Naive thymus-derived CD4-positive, alpha-beta T cell (primary cell): ENCODE results near the gene CCDC12. TPM values are rescaled to one million over a fixed set of nuclear protein-coding genes. Genes with fewer than 3 reads are reported as not detected.

ENCODE experiments used
- ATAC-seq: fragments of 150-1000 bp; cut with Tn5 transposase; 2 replicates; pipeline ENCODE4 v1.10.0; 2021; ENCODE audit warnings: mild to moderate bottlenecking, moderate library complexity
- CTCF ChIA-PET: fragments of 350-600 bp; sonication (Branson Sonifier 250); formaldehyde crosslinking; loops from one replicate; lab custom pipeline; 2021; ENCODE audit warnings: antibody characterized with exemption; lab: Charles Lee
- POLR2A ChIA-PET: fragments of 350-600 bp; sonication (Branson Sonifier 250); formaldehyde crosslinking; loops from one replicate; lab custom pipeline; 2021; ENCODE audit warnings: antibody characterized with exemption, inconsistent platforms; lab: Charles Lee
- DNase-seq, 9 donors: peaks; one replicate each; pipeline versions ENCODE4 v3.0.0 to v3.0.0-alpha.2; 2020 to 2022; ENCODE audit warnings: mixed read lengths in 1 of 9
- H3K27ac ChIP-seq: one replicate; pipeline ENCODE4 v1.7.0; 2013; ENCODE audit warnings: mild to moderate bottlenecking, low read depth, low read length, moderate library complexity
- H3K27me3 ChIP-seq, 2 donors: one replicate each; pipeline ENCODE4 v1.7.0; 2013; ENCODE audit warnings: low read length in 2 of 2, mild to moderate bottlenecking in 2 of 2, moderate library complexity in 2 of 2; ENCODE audit not compliant: control insufficient read depth in 2 of 2, insufficient read depth in 2 of 2
- H3K36me3 ChIP-seq, 3 experiments: 1 replicate in 2 of 3; 2 replicates in 1 of 3; pipeline ENCODE4 v1.7.0; 2013; ENCODE audit warnings: low read length in 3 of 3, mild to moderate bottlenecking in 3 of 3, moderate library complexity in 1 of 3; ENCODE audit not compliant: insufficient read depth in 3 of 3, control insufficient read depth in 2 of 3
- H3K4me1 ChIP-seq, 2 donors: one replicate each; pipeline ENCODE4 v1.7.0; 2013; ENCODE audit warnings: low read length in 2 of 2, mild to moderate bottlenecking in 2 of 2, moderate library complexity in 1 of 2; ENCODE audit not compliant: control insufficient read depth in 2 of 2, insufficient read depth in 2 of 2
- H3K4me3 ChIP-seq: 2 replicates; pipeline ENCODE4 v1.7.0; 2013; ENCODE audit warnings: mild to moderate bottlenecking, low read length
- H3K9me3 ChIP-seq, 3 experiments: 1 replicate in 2 of 3; 2 replicates in 1 of 3; pipeline ENCODE4 v1.7.0; 2013; ENCODE audit warnings: low read length in 3 of 3; ENCODE audit not compliant: control insufficient read depth in 2 of 3
- H3K27ac Mint-ChIP-seq, 9 donors: one replicate each; pipeline ENCODE4 v1.8.0; 2020 to 2022; ENCODE audit warnings: mixed read lengths in 9 of 9, mild to moderate bottlenecking in 8 of 9, moderate library complexity in 5 of 9, inconsistent platforms in 2 of 9
- H3K27me3 Mint-ChIP-seq, 5 donors: one replicate each; pipeline ENCODE4 v1.8.0; 2021 to 2022; ENCODE audit warnings: mixed read lengths in 5 of 5, mild to moderate bottlenecking in 1 of 5
- H3K36me3 Mint-ChIP-seq, 5 donors: one replicate each; pipeline ENCODE4 v1.8.0; 2020 to 2022; ENCODE audit warnings: mixed read lengths in 5 of 5, mild to moderate bottlenecking in 3 of 5, inconsistent platforms in 1 of 5
- H3K4me1 Mint-ChIP-seq, 7 donors: one replicate each; pipeline ENCODE4 v1.8.0; 2020 to 2022; ENCODE audit warnings: mixed read lengths in 7 of 7, mild to moderate bottlenecking in 3 of 7, inconsistent platforms in 1 of 7
- H3K4me3 Mint-ChIP-seq, 10 donors: one replicate each; pipeline ENCODE4 v1.8.0; 2020 to 2022; ENCODE audit warnings: mild to moderate bottlenecking in 10 of 10, mixed read lengths in 10 of 10, moderate library complexity in 6 of 10, inconsistent platforms in 2 of 10
- H3K9me3 Mint-ChIP-seq, 11 donors: one replicate each; pipeline ENCODE4 v1.8.0; 2020 to 2022; ENCODE audit warnings: mixed read lengths in 11 of 11, mild to moderate bottlenecking in 4 of 11, inconsistent platforms in 1 of 11, moderate library complexity in 1 of 11
- intact Hi-C, 2 donors: fragments of 100-400 bp; cut with micrococcal nuclease; formaldehyde crosslinking; loops; one replicate each; pipeline ENCODE4 v1.15.1; 2023
- polyA plus RNA-seq, 2 donors: library from polyadenylated mRNA; unstranded; fragments of 300-500 nt; fragmentation: Illumina TruSeq; gene quantifications; one replicate each; pipeline ENCODE4 v1.2.3, GENCODE V29; 2021
- total RNA-seq, 6 experiments: library from RNA in 5 of 6; stranded (reverse) in 5 of 6; gene quantifications; 1 replicate in 5 of 6; 2 replicates in 1 of 6; pipeline ENCODE4 v1.2.3 and lab custom pipeline; 2021 to 2026

Gene CCDC12
- total and polyA plus RNA-seq, 7 experiments from 2014 or later, result 51.6 to 115 (median 60.2) TPM

DNA sequence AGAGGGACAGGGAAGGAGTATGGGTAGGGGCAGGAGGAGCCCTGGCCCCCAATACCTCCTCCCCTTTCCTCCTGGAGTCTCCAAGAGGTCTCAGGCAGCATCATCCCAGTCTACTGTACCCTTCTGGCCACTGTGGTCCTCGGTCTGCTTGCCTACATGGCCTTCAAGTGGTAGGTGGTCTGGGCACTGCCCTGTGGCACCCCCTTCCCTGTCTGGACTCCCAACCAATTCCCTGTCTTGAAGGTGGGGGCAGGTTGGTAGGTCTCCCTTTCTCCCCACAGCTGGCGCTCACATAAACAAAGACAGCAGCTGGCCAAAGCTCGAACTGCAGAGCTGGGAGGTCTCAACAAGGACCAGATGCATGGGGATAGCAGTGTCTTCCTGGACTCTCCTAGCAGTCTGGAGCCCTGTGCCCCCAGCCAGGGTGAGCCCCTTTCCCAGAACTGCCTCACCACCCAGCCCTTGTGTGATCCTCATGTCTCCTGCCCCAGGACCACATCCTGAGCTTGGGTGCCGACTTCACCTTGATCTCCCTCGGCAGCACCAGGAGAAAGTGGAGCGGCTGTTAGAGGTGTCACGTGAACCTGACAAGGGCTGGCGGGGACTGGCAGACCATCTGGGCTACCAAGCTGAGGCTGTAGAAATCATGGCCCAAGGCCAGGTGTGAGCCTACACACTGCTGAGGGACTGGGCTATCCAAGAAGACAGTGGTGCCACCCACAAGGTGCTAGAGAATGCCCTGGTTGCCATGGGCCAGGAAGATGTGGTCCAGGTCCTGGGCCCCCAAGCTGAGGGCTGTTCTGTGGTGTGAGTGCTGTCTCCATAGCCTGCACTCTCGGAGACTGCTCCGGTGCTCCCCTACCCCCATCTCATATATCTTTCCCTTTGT, 36.0 kb upstream of the CCDC12 start:
- H3K4me3 Mint-ChIP-seq, result no peak overlapping the region
- peaks cover 13 to 43% (median 16%) of the 10 kb centered on the region in 7 donors for H3K4me1 Mint-ChIP-seq
- H3K9me3 ChIP-seq, result no peaks in the 10 kb centered on the region
- POLR2A ChIA-PET, result interaction anchor here (1.2 kb wide), 1 partner anchor 8 kb away, joined by 3 read pairs; no protein-coding TSS in a partner anchor
- H3K27me3 Mint-ChIP-seq, result no peaks in the 10 kb centered on the region
- no peaks in the 10 kb centered on the region for H3K27me3 ChIP-seq
- ATAC-seq (no peak), DNase-seq (no peak)
- no peak overlapping the region for H3K4me3 ChIP-seq
- H3K9me3 Mint-ChIP-seq, result peaks cover 0 to 1% (median 0%) of the 10 kb centered on the region in 11 donors
- peaks cover 6 to 12% of the 10 kb centered on the region in 2 donors for H3K4me1 ChIP-seq
- peak overlapping the region in 7 of 9 donors; percentile 16 to 80 (median 75) for H3K27ac Mint-ChIP-seq
- H3K36me3 Mint-ChIP-seq, result peaks cover 0 to 18% (median 7%) of the 10 kb centered on the region in 5 donors
- CTCF ChIA-PET, result no interaction called here
- no peak overlapping the region for H3K27ac ChIP-seq
- intact Hi-C loops, result no loop called here
- peaks cover 3 to 23% (median 5%) of the 10 kb centered on the region in 3 experiments for H3K36me3 ChIP-seq

DNA sequence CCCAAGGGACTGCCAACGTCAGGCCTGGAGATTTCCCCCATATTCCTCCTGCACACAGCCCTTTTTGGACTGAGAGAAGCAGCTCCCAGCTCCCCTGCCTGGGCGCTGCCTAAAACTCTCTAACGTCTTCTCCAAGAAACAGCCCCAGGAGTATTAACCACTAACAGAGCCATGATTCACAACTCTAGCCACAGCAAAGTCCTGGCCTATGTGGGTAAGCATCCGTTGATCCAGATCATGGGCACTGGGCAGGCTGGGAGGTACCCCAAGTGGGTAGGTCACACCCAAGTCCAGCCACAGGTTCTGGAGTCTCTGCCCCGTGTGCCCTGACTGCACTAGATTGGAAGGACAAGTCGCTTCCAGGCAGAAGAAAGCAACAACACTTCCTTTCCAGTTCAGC, 34.8 kb upstream of the CCDC12 start:
- intact Hi-C loops, result no loop called here
- peaks cover 5 to 31% (median 9%) of the 10 kb centered on the region in 7 donors for H3K4me1 Mint-ChIP-seq

DNA sequence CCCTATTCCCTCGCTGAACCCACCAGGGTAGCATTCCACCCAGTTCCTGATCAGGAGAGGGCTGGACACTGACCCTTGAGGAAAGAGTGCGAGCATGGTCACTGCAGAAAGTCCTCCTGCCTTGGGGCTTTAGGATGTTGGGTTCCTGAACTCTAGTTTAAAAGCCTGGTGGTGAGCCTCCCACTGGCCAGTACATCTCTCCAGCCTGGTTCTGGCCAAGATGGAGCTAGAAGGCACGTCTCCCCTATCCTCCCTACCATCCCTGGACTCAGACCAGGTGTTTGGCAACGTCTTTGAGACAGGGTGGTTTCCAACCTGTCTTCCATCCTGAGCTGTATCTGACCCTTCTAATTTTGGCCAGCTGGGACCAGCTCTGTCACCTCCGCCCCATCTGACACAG, 34.4 kb upstream of the CCDC12 start:
- Histone ChIP-seq H3K4me1 (peaks cover 0 to under 1% of the 10 kb centered on the region in 2 donors), H3K4me3 (no peak overlapping the region), H3K27me3 (no peaks in the 10 kb centered on the region), H3K36me3 (peaks cover 0 to 21% (median 11%) of the 10 kb centered on the region in 3 experiments), H3K27ac (peak overlapping the region; percentile 10), H3K9me3 (no peaks in the 10 kb centered on the region)
- peak overlapping the region in 9 of 10 donors; percentile 18 to 82 (median 64) for H3K4me3 Mint-ChIP-seq
- no peaks in the 10 kb centered on the region for H3K27me3 Mint-ChIP-seq
- ChIA-PET CTCF (no interaction called here), POLR2A (interaction anchor here (0.6 to 3.1 kb wide), 3 partner anchors 12 to 72 kb away, joined by 3 to 17 read pairs (median 3); partner anchors contain the start of gene NBEAL2)
- intact Hi-C loops, result no loop called here
- H3K4me1 Mint-ChIP-seq, result peaks cover 5 to 28% (median 9%) of the 10 kb centered on the region in 7 donors
- peaks cover 0 to 1% (median 0%) of the 10 kb centered on the region in 11 donors for H3K9me3 Mint-ChIP-seq
- peak overlapping the region; percentile 39 to 92 (median 76) for H3K27ac Mint-ChIP-seq
- H3K36me3 Mint-ChIP-seq, result peaks cover 0 to 9% (median 7%) of the 10 kb centered on the region in 5 donors
- DNase-seq (no peak), ATAC-seq (no peak)

More for the DNA sequence above, 34.8 kb upstream of the CCDC12 start:
- Mint-ChIP-seq H3K27me3 (no peaks in the 10 kb centered on the region), H3K4me3 (peak overlapping the region in 4 of 10 donors; percentile 10 to 82 (median 20)), H3K27ac (peak overlapping the region; percentile 30 to 92 (median 74)), H3K36me3 (peaks cover 0 to 9% (median 9%) of the 10 kb centered on the region in 5 donors), H3K9me3 (peaks cover 0 to 1% (median 0%) of the 10 kb centered on the region in 11 donors)
- H3K27ac ChIP-seq, result peak overlapping the region; percentile 10
- peaks cover 0 to 3% of the 10 kb centered on the region in 2 donors for H3K4me1 ChIP-seq
- H3K27me3 ChIP-seq, result no peaks in the 10 kb centered on the region
- no peak for DNase-seq
- ATAC-seq, result no peak
- H3K9me3 ChIP-seq, result no peaks in the 10 kb centered on the region
- H3K4me3 ChIP-seq, result no peak overlapping the region
- CTCF ChIA-PET, result no interaction called here
- POLR2A ChIA-PET, result interaction anchor here (0.6 to 3.1 kb wide), 4 partner anchors 9 to 72 kb away, joined by 3 to 17 read pairs (median 3); partner anchors contain the start of gene NBEAL2
- H3K36me3 ChIP-seq, result peaks cover 0 to 21% (median 6%) of the 10 kb centered on the region in 3 experiments

DNA sequence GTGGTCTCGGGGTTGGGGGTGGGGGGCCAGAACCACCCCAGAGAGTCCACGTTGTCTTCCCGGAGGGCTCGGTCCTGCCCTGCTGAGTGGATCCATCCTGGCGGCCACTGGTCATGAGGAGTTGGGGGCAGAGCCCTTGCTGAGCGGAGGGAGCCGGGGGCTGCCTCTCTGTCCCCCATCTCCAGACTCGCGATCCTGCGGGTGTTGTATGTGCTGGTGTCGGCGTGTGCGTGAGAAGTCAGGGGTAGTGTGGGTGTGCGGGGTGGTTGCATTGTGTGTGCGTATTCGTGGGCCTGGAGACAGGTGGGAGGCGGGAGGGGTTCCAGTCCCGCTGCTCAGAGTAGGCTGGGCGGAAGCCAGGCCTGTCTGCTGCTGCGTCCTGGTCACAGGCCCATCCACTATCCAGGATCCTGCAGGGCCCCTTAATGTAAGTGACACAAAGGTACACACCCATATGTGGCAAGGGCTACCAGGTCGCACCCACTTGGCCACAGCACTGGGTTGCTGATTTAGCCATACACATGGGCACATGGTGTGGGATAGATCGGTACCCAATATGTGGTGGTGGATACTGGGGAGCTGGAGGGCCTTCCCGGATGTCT, 33.7 kb upstream of the CCDC12 start:
- no peak overlapping the region for H3K4me3 ChIP-seq
- intact Hi-C loops, result no loop called here
- peaks cover 0 to 11% (median 6%) of the 10 kb centered on the region in 5 donors for H3K36me3 Mint-ChIP-seq

DNA sequence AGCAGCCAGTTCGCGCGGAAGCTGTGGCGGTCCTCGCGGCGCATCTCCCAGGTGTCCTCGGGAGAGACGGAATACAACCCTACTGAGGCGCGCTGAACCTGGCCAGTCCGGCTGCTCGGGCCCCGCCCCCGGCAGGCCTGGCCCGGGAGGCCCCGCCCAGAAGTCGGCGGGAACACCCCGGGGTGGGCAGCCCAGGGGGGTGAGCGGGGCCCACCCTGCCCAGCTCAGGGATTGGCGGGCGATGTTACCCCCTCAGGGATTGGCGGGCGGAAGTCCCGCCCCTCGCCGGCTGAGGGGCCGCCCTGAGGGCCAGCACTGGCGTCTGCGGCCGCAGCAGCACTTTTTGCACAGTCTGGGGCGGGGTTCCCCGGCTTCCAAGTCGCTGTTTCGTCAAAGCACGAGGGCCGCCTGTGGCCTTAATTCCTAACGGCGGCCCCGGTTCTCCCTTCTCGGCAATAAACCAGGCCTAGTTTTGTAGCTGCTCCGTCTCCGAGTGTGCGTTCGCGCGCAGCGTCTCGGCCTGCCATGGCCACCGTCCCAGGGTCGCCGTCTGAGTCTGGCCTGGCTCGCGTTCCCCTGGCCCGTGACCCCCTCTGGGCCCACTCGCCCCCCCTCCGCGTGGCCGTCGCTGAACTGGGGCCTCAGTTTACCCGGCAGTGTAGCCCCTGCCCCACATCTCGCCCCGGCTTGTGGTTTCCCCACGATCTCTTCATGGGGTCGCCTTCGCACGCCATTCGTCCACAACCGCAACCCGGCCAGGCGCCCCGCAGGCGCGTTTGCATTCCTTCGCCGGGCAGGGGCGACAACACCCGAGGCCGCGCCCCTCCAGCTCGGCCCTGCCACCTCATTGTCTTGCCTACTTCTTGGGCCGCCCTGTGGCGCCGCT, 32.9 kb upstream of the CCDC12 start:
- Histone ChIP-seq H3K4me3 (peak overlapping the region; percentile 46), H3K27me3 (no peaks in the 10 kb centered on the region), H3K9me3 (no peaks in the 10 kb centered on the region), H3K36me3 (peaks cover 0 to 35% (median 15%) of the 10 kb centered on the region in 3 experiments), H3K4me1 (no peaks in the 10 kb centered on the region), H3K27ac (peak overlapping the region; percentile 73)
- H3K4me3 Mint-ChIP-seq, result peak overlapping the region in 9 of 10 donors; percentile 64 to 86 (median 77)
- CTCF ChIA-PET, result no interaction called here
- DNase-seq (peak; percentile 51 to 75 (median 68)), ATAC-seq (peak; percentile 93)
- peaks cover 0 to 11% (median 6%) of the 10 kb centered on the region in 5 donors for H3K36me3 Mint-ChIP-seq
- H3K27ac Mint-ChIP-seq, result peak overlapping the region in 6 of 9 donors; percentile 40 to 83 (median 76)
- POLR2A ChIA-PET, result interaction anchor here (1.0 to 3.1 kb wide), 2 partner anchors 11 to 30 kb away, joined by 4 to 17 read pairs; partner anchors contain the start of gene NBEAL2
- H3K27me3 Mint-ChIP-seq, result no peaks in the 10 kb centered on the region
- peaks cover 0 to 1% (median 0%) of the 10 kb centered on the region in 11 donors for H3K9me3 Mint-ChIP-seq
- peaks cover 5 to 23% (median 7%) of the 10 kb centered on the region in 7 donors for H3K4me1 Mint-ChIP-seq
- intact Hi-C loops, result loop anchor here (1.0 kb wide), 3 partner anchors 22 to 504 kb away; partner anchors contain the start of genes ELP6 (in 1 of the 2) and NBEAL2 (in 1 of the 2)

More for the DNA sequence above, 33.7 kb upstream of the CCDC12 start:
- Mint-ChIP-seq H3K4me1 (peaks cover 5 to 25% (median 7%) of the 10 kb centered on the region in 7 donors), H3K27me3 (no peaks in the 10 kb centered on the region), H3K4me3 (peak overlapping the region; percentile 25 to 86 (median 75)), H3K9me3 (peaks cover 0 to 1% (median 0%) of the 10 kb centered on the region in 11 donors), H3K27ac (peak overlapping the region; percentile 40 to 87 (median 77))
- H3K27me3 ChIP-seq, result no peaks in the 10 kb centered on the region
- H3K36me3 ChIP-seq, result peaks cover 0 to 27% (median 12%) of the 10 kb centered on the region in 3 experiments
- ATAC-seq, result no peak
- CTCF ChIA-PET, result no interaction called here
- DNase-seq, result no peak
- no peaks in the 10 kb centered on the region for H3K9me3 ChIP-seq
- H3K4me1 ChIP-seq, result no peaks in the 10 kb centered on the region
- peak overlapping the region; percentile 73 for H3K27ac ChIP-seq
- POLR2A ChIA-PET, result interaction anchor here (1.2 to 3.1 kb wide), 2 partner anchors 13 to 31 kb away, joined by 3 to 17 read pairs; partner anchors contain the start of gene NBEAL2
